ENCODE data around the gene NFIA. TPM values are rescaled to one million over a fixed set of nuclear protein-coding genes. Genes with fewer than 3 reads are reported as not detected.

NFIA gene
- total RNA-seq, 4 donors from 2014 or later = 134 to 183 (median 148) TPM

DNA sequence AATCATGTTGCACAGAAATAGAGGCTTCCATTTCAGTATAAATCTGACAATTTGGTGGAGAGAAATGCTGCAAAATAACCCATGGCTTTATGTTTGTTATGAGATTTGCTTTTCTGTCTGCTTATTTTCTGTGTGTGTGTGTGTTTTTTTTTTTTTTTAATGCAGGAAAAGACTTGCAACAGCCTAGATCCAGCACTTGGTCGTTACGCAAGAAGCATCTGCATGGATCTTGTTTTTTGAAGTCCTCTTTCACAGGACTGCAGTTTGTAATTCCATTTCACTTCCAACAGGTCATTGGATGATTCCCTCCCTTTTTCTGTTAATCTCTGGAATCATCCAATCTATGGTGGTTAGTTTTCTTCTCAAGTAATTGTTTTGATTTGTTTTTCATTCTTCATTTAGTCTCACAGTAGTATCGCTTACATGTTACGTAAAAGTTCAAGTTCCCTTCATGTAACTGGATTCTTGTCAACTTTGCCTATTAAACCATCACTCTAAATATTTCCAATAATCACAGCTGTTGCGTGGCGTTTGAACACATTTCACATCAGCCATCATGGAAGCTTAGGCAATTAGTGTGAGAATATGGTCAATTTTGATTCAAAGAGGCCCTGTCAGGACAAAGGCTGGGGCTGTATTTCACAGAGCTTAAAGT, 312.9 kb downstream of the NFIA start:
- WGBS = 90% methylated on average over 6 of the region's 6 CpGs
- no peak for DNase-seq (ENCODE audit: extremely low spot score)
- TF ChIP-seq EP300 (IDR thresholded peaks at IDR 0.05) (no peak), POLR2A (IDR thresholded peaks at IDR 0.05; ENCODE audit: low read depth) (no peak), POLR2AphosphoS5 (IDR thresholded peaks at IDR 0.05) (no peak)
- TF ChIP-seq, protein P1, sequence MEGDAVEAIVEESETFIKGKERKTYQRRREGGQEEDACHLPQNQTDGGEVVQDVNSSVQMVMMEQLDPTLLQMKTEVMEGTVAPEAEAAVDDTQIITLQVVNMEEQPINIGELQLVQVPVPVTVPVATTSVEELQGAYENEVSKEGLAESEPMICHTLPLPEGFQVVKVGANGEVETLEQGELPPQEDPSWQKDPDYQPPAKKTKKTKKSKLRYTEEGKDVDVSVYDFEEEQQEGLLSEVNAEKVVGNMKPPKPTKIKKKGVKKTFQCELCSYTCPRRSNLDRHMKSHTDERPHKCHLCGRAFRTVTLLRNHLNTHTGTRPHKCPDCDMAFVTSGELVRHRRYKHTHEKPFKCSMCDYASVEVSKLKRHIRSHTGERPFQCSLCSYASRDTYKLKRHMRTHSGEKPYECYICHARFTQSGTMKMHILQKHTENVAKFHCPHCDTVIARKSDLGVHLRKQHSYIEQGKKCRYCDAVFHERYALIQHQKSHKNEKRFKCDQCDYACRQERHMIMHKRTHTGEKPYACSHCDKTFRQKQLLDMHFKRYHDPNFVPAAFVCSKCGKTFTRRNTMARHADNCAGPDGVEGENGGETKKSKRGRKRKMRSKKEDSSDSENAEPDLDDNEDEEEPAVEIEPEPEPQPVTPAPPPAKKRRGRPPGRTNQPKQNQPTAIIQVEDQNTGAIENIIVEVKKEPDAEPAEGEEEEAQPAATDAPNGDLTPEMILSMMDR (IDR thresholded peaks at IDR 0.05) = no peak
- no peaks in the 10 kb centered on the region for H3K9me3 ChIP-seq
- peaks cover 0 to 59% (median 49%) of the 10 kb centered on the region in 4 donors for H3K4me1 ChIP-seq
- H3K27ac ChIP-seq (replicated peaks in 1 of 4) = peak overlapping the region in 1 of 4 donors; percentile 22
- intact Hi-C loops (cut with DNase I) = no loop called here
- H3K36me3 ChIP-seq = peaks cover 2 to 12% (median 5%) of the 10 kb centered on the region in 4 donors
- H3K27me3 ChIP-seq = no peaks in the 10 kb centered on the region
- H3K4me3 ChIP-seq = no peak overlapping the region

DNA sequence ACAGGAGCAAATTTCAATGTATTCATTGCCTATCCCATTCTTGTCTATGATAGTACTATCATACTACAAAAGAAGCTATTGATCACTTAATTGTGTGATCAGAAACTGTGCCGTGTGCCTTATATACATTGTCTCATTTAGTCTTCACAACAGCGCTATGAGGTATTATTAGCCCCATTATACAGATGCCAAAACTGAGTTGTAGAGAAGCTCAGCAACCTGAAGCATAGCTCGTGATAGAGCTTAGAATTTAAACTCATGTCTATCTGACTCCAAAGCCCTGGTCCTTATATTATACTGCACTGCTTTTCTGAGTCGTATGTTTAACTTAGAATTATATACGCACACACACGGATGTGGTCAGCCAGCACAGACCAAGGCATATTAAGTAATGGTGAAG, 315.1 kb downstream of the NFIA start:
- H3K27me3 ChIP-seq = no peaks in the 10 kb centered on the region
- no peak for DNase-seq (ENCODE audit: extremely low spot score)
- H3K9me3 ChIP-seq = no peaks in the 10 kb centered on the region
- no peak overlapping the region for H3K4me3 ChIP-seq
- H3K27ac ChIP-seq (replicated peaks in 1 of 4) = peak overlapping the region in 2 of 4 donors; percentile 64 to 67
- intact Hi-C loops (cut with DNase I) = no loop called here
- peaks cover 0 to 50% (median 38%) of the 10 kb centered on the region in 4 donors for H3K4me1 ChIP-seq
- WGBS = 80% methylated on average over 6 of the region's 6 CpGs
- TF ChIP-seq EP300 (IDR thresholded peaks at IDR 0.05) = no peak
- TF ChIP-seq, protein P1 (IDR thresholded peaks at IDR 0.05) = no peak
- TF ChIP-seq POLR2A (IDR thresholded peaks at IDR 0.05; ENCODE audit: low read depth) = no peak
- peaks cover 0 to 10% (median 0%) of the 10 kb centered on the region in 4 donors for H3K36me3 ChIP-seq

DNA sequence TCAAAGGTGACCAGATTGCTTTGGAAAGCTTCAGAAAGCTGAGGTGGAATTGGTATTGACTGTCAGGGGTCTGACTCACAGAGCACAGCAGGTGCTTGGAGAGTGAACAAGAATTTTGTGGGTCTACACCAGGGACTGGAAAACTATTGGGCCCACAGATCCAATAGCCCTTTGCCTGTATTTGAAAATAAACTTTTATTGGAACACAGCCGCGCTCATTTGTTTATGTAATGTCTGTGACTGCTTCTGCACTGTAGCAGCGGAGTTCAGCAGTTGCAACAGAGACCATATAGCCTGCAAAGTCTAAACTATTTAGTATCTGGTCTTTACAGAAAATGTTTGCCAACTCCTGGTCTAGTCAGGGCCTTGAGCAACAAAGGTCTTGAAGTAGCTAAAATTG, 315.6 kb downstream of the NFIA start:
- H3K36me3 ChIP-seq = peaks cover 0 to 10% (median 0%) of the 10 kb centered on the region in 4 donors
- H3K27me3 ChIP-seq = no peaks in the 10 kb centered on the region
- 34% methylated on average over 3 of the region's 3 CpGs for WGBS
- H3K4me3 ChIP-seq = no peak overlapping the region
- no peak for DNase-seq (ENCODE audit: extremely low spot score)
- peaks cover 0 to 50% (median 37%) of the 10 kb centered on the region in 4 donors for H3K4me1 ChIP-seq
- H3K27ac ChIP-seq (replicated peaks in 1 of 4) = peak overlapping the region in 3 of 4 donors; percentile 47 to 67 (median 64)
- intact Hi-C loops (cut with DNase I) = no loop called here
- no peak for TF ChIP-seq POLR2A (IDR thresholded peaks at IDR 0.05; ENCODE audit: low read depth)
- TF ChIP-seq EP300 (IDR thresholded peaks at IDR 0.05) = no peak
- TF ChIP-seq, protein P1 (IDR thresholded peaks at IDR 0.05) = no peak
- no peak for TF ChIP-seq POLR2AphosphoS5 (IDR thresholded peaks at IDR 0.05)
- H3K9me3 ChIP-seq = no peaks in the 10 kb centered on the region

DNA sequence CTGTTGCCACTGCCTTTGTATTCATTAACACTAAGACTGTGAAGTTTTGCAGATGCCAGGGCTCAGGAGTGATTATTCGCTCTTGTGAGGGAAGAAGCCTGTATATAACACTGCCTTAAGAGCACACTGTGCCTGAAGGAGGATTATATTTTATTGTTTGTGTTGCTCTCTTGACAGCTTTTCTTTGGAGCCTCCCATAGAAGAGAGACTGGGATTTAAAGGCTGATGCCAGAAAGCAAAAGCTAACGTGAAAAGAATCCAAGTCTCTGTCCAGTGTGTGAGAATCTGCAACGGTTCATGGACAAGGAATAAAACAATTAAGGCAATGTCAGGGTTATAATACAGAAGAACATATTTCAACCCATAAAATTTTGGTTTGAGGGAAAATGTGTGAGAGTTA, 316.8 kb downstream of the NFIA start:
- DNase-seq (ENCODE audit: extremely low spot score) = no peak

More for the DNA sequence above, 316.8 kb downstream of the NFIA start:
- Histone ChIP-seq H3K9me3 (no peaks in the 10 kb centered on the region), H3K36me3 (peaks cover 0 to 7% (median 0%) of the 10 kb centered on the region in 4 donors), H3K4me3 (no peak overlapping the region), H3K4me1 (peaks cover 10 to 59% (median 50%) of the 10 kb centered on the region in 4 donors), H3K27ac (replicated peaks in 1 of 4) (peak overlapping the region; percentile 47 to 67 (median 61)), H3K27me3 (no peaks in the 10 kb centered on the region)
- 35% methylated on average over 3 of the region's 3 CpGs for WGBS
- intact Hi-C loops (cut with DNase I) = no loop called here
- TF ChIP-seq EP300 (IDR thresholded peaks at IDR 0.05) (no peak), POLR2A (IDR thresholded peaks at IDR 0.05; ENCODE audit: low read depth) (no peak), POLR2AphosphoS5 (IDR thresholded peaks at IDR 0.05) (no peak)
- TF ChIP-seq, protein P1 (IDR thresholded peaks at IDR 0.05) = no peak

Data from esophagus muscularis mucosa (tissue), 4 donors.